WTC11 (cell line): ENCODE results near the gene UBC. TPM values are rescaled to one million over a fixed set of nuclear protein-coding genes. Genes with fewer than 3 reads are reported as not detected.
A peak's percentile ranks its signal among the peaks of the same experiment; 100 is the strongest.

Experiments used
- ATF3 ChIP-seq: sonication (generic); formaldehyde crosslinking; conservative IDR thresholded peaks from 2 replicates; pipeline ENCODE4 v1.8.1; 2022; ENCODE audit warnings: mild to moderate bottlenecking, missing genetic modification reagents
- ATF6 ChIP-seq: sonication (generic); formaldehyde crosslinking; IDR thresholded peaks from 2 replicates; pipeline ENCODE4 v1.8.1; 2023; ENCODE audit warnings: mild to moderate bottlenecking, missing genetic modification reagents
- CBFB ChIP-seq: sonication (generic); formaldehyde crosslinking; IDR thresholded peaks from 2 replicates; pipeline ENCODE4 v1.8.1; 2022; ENCODE audit warnings: mild to moderate bottlenecking, low read depth, missing genetic modification reagents
- CREB1 ChIP-seq: sonication (generic); formaldehyde crosslinking; IDR thresholded peaks from 2 replicates; pipeline ENCODE4 v1.8.0; 2023; ENCODE audit warnings: mild to moderate bottlenecking, missing genetic modification reagents
- ERG ChIP-seq: fragments of 250-450 bp; sonication (Bioruptor Pico); IDR thresholded peaks from 2 replicates; pipeline ENCODE4 v1.8.0; 2021; ENCODE audit warnings: mild to moderate bottlenecking
- FOXJ3 ChIP-seq: sonication (generic); formaldehyde crosslinking; IDR thresholded peaks from 2 replicates; pipeline ENCODE4 v1.9.0; 2021; ENCODE audit warnings: missing genetic modification reagents, mild to moderate bottlenecking, borderline replicate concordance
- GTF2I ChIP-seq: fragments of 250-450 bp; sonication (Bioruptor Pico); conservative IDR thresholded peaks from 2 replicates; pipeline ENCODE4 v1.4.0; 2021; ENCODE audit warnings: mild to moderate bottlenecking
- HMGA2 ChIP-seq: fragments of 250-450 bp; sonication (Bioruptor Pico); IDR thresholded peaks from 2 replicates; pipeline ENCODE4 v1.4.0; 2021; ENCODE audit warnings: mild to moderate bottlenecking, moderate library complexity
- IRF2 ChIP-seq: sonication (generic); formaldehyde crosslinking; IDR thresholded peaks from 2 replicates; pipeline ENCODE4 v1.8.0; 2022; ENCODE audit warnings: low read depth, missing genetic modification reagents, borderline replicate concordance
- JAZF1 ChIP-seq: fragments of 250-450 bp; sonication (Bioruptor Pico); IDR thresholded peaks from 2 replicates; pipeline ENCODE4 v1.9.0; 2021; ENCODE audit warnings: moderate library complexity, mild to moderate bottlenecking, inconsistent platforms
- NFATC4 ChIP-seq: fragments of 250-450 bp; sonication (Bioruptor Pico); IDR thresholded peaks from 2 replicates; pipeline ENCODE4 v1.9.0; 2021; ENCODE audit warnings: mild to moderate bottlenecking
- NFE2L1 ChIP-seq: sonication (generic); formaldehyde crosslinking; IDR thresholded peaks from 2 replicates; pipeline ENCODE4 v1.8.1; 2023; ENCODE audit warnings: missing genetic modification reagents
- NR3C1 ChIP-seq: sonication (generic); formaldehyde crosslinking; conservative IDR thresholded peaks from 2 replicates; pipeline ENCODE4 v1.8.1; 2023; ENCODE audit warnings: low read depth, mild to moderate bottlenecking, missing genetic modification reagents
- PREB ChIP-seq: sonication (generic); formaldehyde crosslinking; IDR thresholded peaks from 2 replicates; pipeline ENCODE4 v1.8.1; 2022; ENCODE audit warnings: mild to moderate bottlenecking, missing genetic modification reagents, moderate library complexity, borderline replicate concordance
- SMAD3 ChIP-seq: sonication (generic); formaldehyde crosslinking; IDR thresholded peaks from 2 replicates; pipeline ENCODE4 v1.8.0; 2022; ENCODE audit warnings: missing genetic modification reagents, mild to moderate bottlenecking, borderline replicate concordance
- SOX15 ChIP-seq: fragments of 250-450 bp; sonication (Bioruptor Pico); IDR thresholded peaks from 2 replicates; pipeline ENCODE4 v1.9.0; 2021; ENCODE audit warnings: mild to moderate bottlenecking
- USF1 ChIP-seq: sonication (generic); formaldehyde crosslinking; IDR thresholded peaks from 2 replicates; pipeline ENCODE4 v1.8.0; 2022; ENCODE audit warnings: mild to moderate bottlenecking, missing genetic modification reagents
- ZBTB43 ChIP-seq: sonication (generic); formaldehyde crosslinking; IDR thresholded peaks from 2 replicates; pipeline ENCODE4 v1.8.1; 2023; ENCODE audit warnings: mild to moderate bottlenecking, missing genetic modification reagents
- ZNF281 ChIP-seq: sonication (generic); formaldehyde crosslinking; IDR thresholded peaks from 2 replicates; pipeline ENCODE4 v1.8.0; 2023; ENCODE audit warnings: mild to moderate bottlenecking, missing genetic modification reagents
- ZNF317 ChIP-seq: sonication (generic); formaldehyde crosslinking; IDR thresholded peaks from 2 replicates; pipeline ENCODE4 v1.8.1; 2023; ENCODE audit warnings: low read depth, mild to moderate bottlenecking, moderate library complexity, missing genetic modification reagents, borderline replicate concordance
- ZNF396 ChIP-seq: fragments of 250-450 bp; sonication (Bioruptor Pico); IDR thresholded peaks from 2 replicates; pipeline ENCODE4 v1.8.0; 2021; ENCODE audit warnings: mild to moderate bottlenecking, moderate library complexity, borderline replicate concordance
- ZNF425 ChIP-seq: fragments of 250-450 bp; sonication (Bioruptor Pico); conservative IDR thresholded peaks from 2 replicates; pipeline ENCODE4 v1.9.0; 2021; ENCODE audit warnings: mild to moderate bottlenecking
- ZNF671 ChIP-seq: fragments of 250-450 bp; sonication (Bioruptor Pico); IDR thresholded peaks from 2 replicates; pipeline ENCODE4 v1.8.0; 2021; ENCODE audit warnings: mild to moderate bottlenecking
- ZSCAN18 ChIP-seq: fragments of 250-450 bp; sonication (Bioruptor Pico); IDR thresholded peaks from 2 replicates; pipeline ENCODE4 v2.1.2; 2022; ENCODE audit warnings: mild to moderate bottlenecking, moderate library complexity
- total RNA-seq: library from RNA; stranded (reverse); gene quantifications from 3 replicates; pipeline ENCODE4 v1.2.3, GENCODE V29; 2021

Gene UBC
- total RNA-seq, 1 experiment from 2014 or later: 530 TPM

- 0 out of 2 replicates have a peak, but pooled peaks have one; percentile 1 for TF ChIP-seq ZNF425 (CRISPR knock-in tag)
- TF ChIP-seq USF1 (CRISPR knock-in tag): no peak
- TF ChIP-seq NFATC4: 0 out of 2 replicates have a peak, but pooled peaks have one; percentile 22
- TF ChIP-seq IRF2: no peak
- TF ChIP-seq PREB (CRISPR knock-in tag): no peak
- TF ChIP-seq FOXJ3 (CRISPR knock-in tag): no peak
- TF ChIP-seq ZSCAN18 (CRISPR knock-in tag): no peak
- TF ChIP-seq ERG (CRISPR knock-in tag): no peak
- TF ChIP-seq ZNF281 (CRISPR knock-in tag): no peak
- TF ChIP-seq GTF2I (CRISPR knock-in tag): peak; percentile 62; the same call in 1 of the 2 replicates
- TF ChIP-seq ATF3 (CRISPR knock-in tag): no peak
- no peak for TF ChIP-seq ZNF671 (CRISPR knock-in tag)
- TF ChIP-seq JAZF1 (CRISPR knock-in tag): no peak
- no peak for TF ChIP-seq SOX15 (CRISPR knock-in tag)
- no peak for TF ChIP-seq ZNF317
- no peak for TF ChIP-seq HMGA2 (CRISPR knock-in tag)
- TF ChIP-seq CREB1 (CRISPR knock-in tag): no peak
- TF ChIP-seq NFE2L1 (CRISPR knock-in tag): no peak
- TF ChIP-seq ATF6: no peak
- TF ChIP-seq SMAD3 (CRISPR knock-in tag): no peak
- TF ChIP-seq CBFB (CRISPR knock-in tag): no peak
- no peak for TF ChIP-seq ZNF396 (CRISPR knock-in tag)
- TF ChIP-seq NR3C1: no peak
- TF ChIP-seq ZBTB43 (CRISPR knock-in tag): no peak
These were observed 26.1 kb upstream of the UBC start (continued) for GRCh38 chr12:124940393-124941169.
